ENCODE results near the gene ASCC1. TPM values are rescaled to one million over a fixed set of nuclear protein-coding genes. Genes with fewer than 3 reads are reported as not detected.
"Not testable (repeated sequence)": the region's sequence is repeated elsewhere in the genome, so short reads cannot be mapped to it uniquely, and the experiment has no call there.

Gene ASCC1
- total RNA-seq, 1 donor from 2014 or later = 49.5 TPM

- H3K27ac ChIP-seq = peak overlapping the region; percentile 71
- DNase-seq (ENCODE audit: low spot score) = no peak
These were observed 2.6 kb upstream of the ASCC1 start for GRCh38 chr10:72218726-72219125.

DNA sequence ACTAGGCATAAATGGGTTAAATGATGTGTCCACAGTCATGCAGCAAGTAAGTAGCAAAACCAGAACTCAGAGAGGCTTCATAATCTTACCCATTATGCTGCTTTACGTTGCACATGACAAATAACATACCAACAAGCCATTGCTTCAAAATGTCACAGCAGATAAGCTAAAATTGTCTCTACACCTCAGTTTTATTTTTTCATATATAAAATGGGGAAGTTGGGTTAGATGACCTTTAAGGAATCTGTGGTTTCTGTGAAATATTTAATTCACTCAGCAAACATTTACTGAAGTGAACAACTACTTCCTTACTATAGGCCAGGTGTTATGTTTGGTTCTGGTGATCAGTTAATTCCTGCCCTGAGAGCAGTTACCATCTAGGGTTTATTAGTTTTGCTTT is 2.2 kb upstream of the ASCC1 start:
- H3K9ac ChIP-seq = peak overlapping the region; percentile 26
- peaks cover 28% of the 10 kb centered on the region for H3K4me1 Mint-ChIP-seq
- no peak overlapping the region for H2AFZ ChIP-seq (replicated peaks)
- no peak overlapping the region for H3K4me3 Mint-ChIP-seq
- peaks cover 24% of the 10 kb centered on the region for H4K20me1 ChIP-seq (ENCODE audit: low read depth)
- H3K27ac Mint-ChIP-seq = no peak overlapping the region
- no peak overlapping the region for H3K4me2 ChIP-seq
- no peaks in the 10 kb centered on the region for H3K9me3 Mint-ChIP-seq
- H3F3A ChIP-seq (ENCODE audit: low read depth) = peaks cover 42% of the 10 kb centered on the region
- H3K9me3 ChIP-seq (ENCODE audit: low read depth) = no peaks in the 10 kb centered on the region
- H3K36me3 ChIP-seq = no peaks in the 10 kb centered on the region
- peaks cover 1% of the 10 kb centered on the region for H3K36me3 Mint-ChIP-seq
- no peak overlapping the region for H3K4me3 ChIP-seq
- TF ChIP-seq EZH2 (IDR thresholded peaks at IDR 0.05) (no peak), EZH2phosphoT487 (IDR thresholded peaks at IDR 0.05) (no peak), CTCF (IDR thresholded peaks at IDR 0.05) (no peak)
- no peaks in the 10 kb centered on the region for H3K27me3 ChIP-seq
- DNase-seq (ENCODE audit: low spot score) = no peak
- peaks cover 79% of the 10 kb centered on the region for H3K79me2 ChIP-seq (ENCODE audit: low read depth)
- H3K27me3 Mint-ChIP-seq (ENCODE audit: insufficient read depth, low read depth) = no peaks in the 10 kb centered on the region
- peaks cover 10% of the 10 kb centered on the region for H3K4me1 ChIP-seq
- peak overlapping the region; percentile 71 for H3K27ac ChIP-seq

More at GRCh38 chr10:72218726-72219125, 2.6 kb upstream of the ASCC1 start:
- Histone ChIP-seq H4K20me1 (ENCODE audit: low read depth) (peaks cover 28% of the 10 kb centered on the region), H3K4me3 (no peak overlapping the region), H3K9ac (peak overlapping the region; percentile 26), H3K4me1 (peaks cover 10% of the 10 kb centered on the region), H2AFZ (replicated peaks) (no peak overlapping the region), H3F3A (ENCODE audit: low read depth) (peaks cover 42% of the 10 kb centered on the region), H3K9me3 (ENCODE audit: low read depth) (no peaks in the 10 kb centered on the region), H3K36me3 (no peaks in the 10 kb centered on the region), H3K4me2 (no peak overlapping the region), H3K27me3 (no peaks in the 10 kb centered on the region), H3K79me2 (ENCODE audit: low read depth) (peaks cover 79% of the 10 kb centered on the region)
- Mint-ChIP-seq H3K4me1 (peaks cover 30% of the 10 kb centered on the region), H3K9me3 (no peaks in the 10 kb centered on the region), H3K4me3 (no peak overlapping the region), H3K27me3 (ENCODE audit: insufficient read depth, low read depth) (no peaks in the 10 kb centered on the region), H3K27ac (no peak overlapping the region), H3K36me3 (peaks cover 1% of the 10 kb centered on the region)
- TF ChIP-seq EZH2phosphoT487 (IDR thresholded peaks at IDR 0.05) (no peak), CTCF (IDR thresholded peaks at IDR 0.05) (no peak), EZH2 (IDR thresholded peaks at IDR 0.05) (no peak)

DNA sequence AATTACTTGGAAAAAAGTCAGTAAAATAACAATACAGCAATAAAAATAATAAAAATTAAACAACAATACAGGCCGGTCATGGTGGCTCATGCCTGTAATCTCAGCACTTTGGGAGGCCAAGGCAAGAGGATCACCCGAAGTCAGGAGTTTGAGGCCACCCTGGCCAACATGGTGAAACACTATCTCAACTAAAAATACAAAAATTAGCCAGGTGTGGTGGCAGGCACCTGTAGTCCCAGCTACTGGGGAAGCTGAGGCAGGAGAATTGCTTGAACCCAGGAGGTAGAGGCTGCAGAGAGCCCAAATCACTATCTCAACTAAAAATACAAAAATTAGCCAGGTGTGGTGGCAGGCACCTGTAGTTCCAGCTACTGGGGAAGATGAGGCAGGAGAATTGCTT is 4.2 kb downstream of the ASCC1 start:
- not testable (repeated sequence) for H3K4me3 Mint-ChIP-seq; DNase-seq (ENCODE audit: low spot score); H3K4me1 ChIP-seq; H3K36me3 ChIP-seq; H3K27me3 Mint-ChIP-seq (ENCODE audit: insufficient read depth, low read depth); H3K9me3 ChIP-seq (ENCODE audit: low read depth); H3K9me3 Mint-ChIP-seq; H3K27ac ChIP-seq; H3K27ac Mint-ChIP-seq; H3K27me3 ChIP-seq; H2AFZ ChIP-seq (replicated peaks); H3K4me2 ChIP-seq; H3K9ac ChIP-seq; H4K20me1 ChIP-seq (ENCODE audit: low read depth); H3K4me3 ChIP-seq
- H3F3A ChIP-seq (ENCODE audit: low read depth) = peaks cover 15% of the 10 kb centered on the region
- Mint-ChIP-seq H3K36me3 (peaks cover 14% of the 10 kb centered on the region), H3K4me1 (peaks cover 14% of the 10 kb centered on the region)
- H3K79me2 ChIP-seq (ENCODE audit: low read depth) = peaks cover 31% of the 10 kb centered on the region

- H3K27ac ChIP-seq, H3K4me3 Mint-ChIP-seq: not testable (repeated sequence)
- H3K36me3 Mint-ChIP-seq = peaks cover 14% of the 10 kb centered on the region
These were observed 4.7 kb downstream of the ASCC1 start for GRCh38 chr10:72211381-72211780.

DNA sequence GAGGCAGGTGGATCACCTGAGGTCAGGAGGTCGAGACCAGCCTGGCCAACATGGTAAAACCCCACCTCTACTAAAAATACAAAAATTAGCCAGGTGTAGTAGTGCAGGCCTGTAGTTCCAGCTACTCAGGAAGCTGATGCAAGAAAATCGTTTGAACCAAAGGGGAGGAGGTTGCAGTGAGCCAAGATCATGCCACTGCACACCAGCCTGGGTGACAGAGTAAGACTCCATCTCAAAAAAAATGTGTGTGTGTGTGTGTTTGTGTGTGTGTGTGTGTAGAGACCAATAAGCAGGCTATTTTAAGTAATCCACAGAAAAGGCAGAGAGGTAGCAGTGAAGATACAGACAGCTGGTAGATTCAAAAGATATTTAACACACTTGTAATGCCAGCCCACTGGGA is 7.5 kb downstream of the ASCC1 start:
- not testable (repeated sequence) for H3K4me1 ChIP-seq; DNase-seq (ENCODE audit: low spot score); H2AFZ ChIP-seq (replicated peaks); H3K4me2 ChIP-seq; H3K27me3 Mint-ChIP-seq (ENCODE audit: insufficient read depth, low read depth); H3K9me3 Mint-ChIP-seq; H3K79me2 ChIP-seq (ENCODE audit: low read depth); H3F3A ChIP-seq (ENCODE audit: low read depth); H3K4me3 ChIP-seq; H4K20me1 ChIP-seq (ENCODE audit: low read depth); H3K27ac ChIP-seq; H3K4me1 Mint-ChIP-seq; H3K9ac ChIP-seq; H3K4me3 Mint-ChIP-seq; H3K36me3 ChIP-seq; H3K9me3 ChIP-seq (ENCODE audit: low read depth); H3K27me3 ChIP-seq
- Mint-ChIP-seq H3K27ac (peak overlapping the region; percentile 54), H3K36me3 (peaks cover 16% of the 10 kb centered on the region)

More at GRCh38 chr10:72211381-72211780, 4.7 kb downstream of the ASCC1 start:
- H3K9me3 ChIP-seq (ENCODE audit: low read depth); H3K4me2 ChIP-seq; H3K9ac ChIP-seq; H2AFZ ChIP-seq (replicated peaks); H4K20me1 ChIP-seq (ENCODE audit: low read depth); H3K36me3 ChIP-seq; H3K27me3 ChIP-seq; H3K27me3 Mint-ChIP-seq (ENCODE audit: insufficient read depth, low read depth); H3K27ac Mint-ChIP-seq; H3K9me3 Mint-ChIP-seq; H3K4me3 ChIP-seq; DNase-seq (ENCODE audit: low spot score); H3K4me1 ChIP-seq: not testable (repeated sequence)
- Histone ChIP-seq H3F3A (ENCODE audit: low read depth) (peaks cover 15% of the 10 kb centered on the region), H3K79me2 (ENCODE audit: low read depth) (peaks cover 27% of the 10 kb centered on the region)
- peaks cover 10% of the 10 kb centered on the region for H3K4me1 Mint-ChIP-seq

Data from neural progenitor cell (in vitro differentiated cells).